Right hindlimb (tissue), 1 donor: Measurements from ENCODE around the gene MYLK4.

Experiments
- DNase-seq: peaks from one replicate; pipeline ENCODE4 v3.0.0-alpha.2; 2018

MYLK4 gene

DNA sequence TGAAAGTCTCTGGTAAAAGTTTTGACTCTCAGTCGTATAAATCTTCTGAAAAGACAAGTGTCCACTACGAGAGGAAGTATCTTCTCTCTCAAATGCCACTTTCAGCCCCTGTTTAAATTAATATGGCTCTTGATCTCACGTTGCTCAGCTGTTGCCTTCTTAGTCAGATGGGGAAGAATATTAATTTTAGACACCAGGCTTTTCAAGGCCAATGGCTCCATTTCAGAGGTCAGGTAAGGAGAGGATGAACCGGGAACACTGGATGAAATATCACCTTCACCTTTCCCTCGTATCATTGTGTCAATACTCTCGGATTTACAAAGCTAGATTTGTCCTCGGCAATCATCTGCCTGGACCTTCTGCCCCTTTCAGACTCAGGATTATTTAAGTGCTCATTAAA lies at the start of gene MYLK4:
Gene MYLK4, minus strand, starts transcription at position 91 of the 400 bp plus-strand sequence. CDS start 1,628 bp downstream, outside the sequence.
- DNase-seq: no peak

DNA sequence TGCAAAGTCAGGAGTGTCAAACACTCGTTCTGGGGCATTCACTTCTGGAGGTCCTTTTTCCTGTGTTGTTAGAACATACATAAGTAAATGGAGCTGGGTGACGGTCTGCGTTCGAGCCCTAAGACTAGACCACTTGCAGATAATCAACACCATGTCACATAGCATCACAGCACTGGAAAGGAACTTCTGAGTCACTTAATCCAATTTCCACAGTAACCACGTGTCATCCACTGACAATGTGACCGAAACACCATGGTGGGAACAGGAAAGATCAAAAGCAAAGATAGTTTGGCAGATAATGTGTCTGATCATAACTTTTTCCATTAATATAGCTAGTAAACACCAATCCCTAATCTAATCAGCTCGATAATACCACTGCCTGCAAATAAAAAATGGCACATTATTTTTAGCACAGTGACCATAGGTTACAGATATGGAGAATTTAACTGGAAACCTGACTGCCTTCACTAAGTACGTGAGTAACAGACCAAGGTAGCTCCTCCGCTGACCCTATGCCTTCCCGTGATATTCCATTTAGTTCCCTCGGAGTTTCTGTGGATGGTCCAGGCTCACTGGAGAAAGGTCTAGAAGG lies 49.3 kb upstream of the MYLK4 start:
- no peak for DNase-seq

DNA sequence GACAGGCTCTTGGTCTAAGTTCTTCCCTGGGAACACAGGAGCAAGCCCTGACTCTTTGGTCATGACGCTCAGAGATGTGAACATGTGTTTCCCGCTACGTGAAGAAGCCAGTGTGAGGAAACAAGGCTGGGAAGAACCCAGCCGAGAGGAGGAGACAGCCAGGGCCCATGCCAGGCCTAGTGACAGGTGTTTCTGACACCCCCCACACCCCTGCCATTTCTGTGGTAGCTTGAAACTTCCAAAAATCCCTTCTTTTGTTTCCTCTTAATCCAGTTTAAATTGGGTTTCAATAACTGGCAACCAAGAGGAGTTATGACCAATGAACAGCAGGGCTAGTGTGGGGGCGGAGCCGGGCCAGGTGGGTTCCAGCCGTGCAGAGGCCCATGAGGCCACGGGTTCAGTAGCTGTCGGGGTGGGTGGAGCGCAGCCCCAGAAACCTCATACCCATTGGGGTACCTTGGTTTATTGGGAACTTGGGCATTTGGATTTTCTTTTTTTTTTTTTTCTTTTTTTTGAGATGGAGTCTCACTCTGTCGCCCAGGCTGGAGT lies 47.9 kb upstream of the MYLK4 start:
- no peak for DNase-seq

DNA sequence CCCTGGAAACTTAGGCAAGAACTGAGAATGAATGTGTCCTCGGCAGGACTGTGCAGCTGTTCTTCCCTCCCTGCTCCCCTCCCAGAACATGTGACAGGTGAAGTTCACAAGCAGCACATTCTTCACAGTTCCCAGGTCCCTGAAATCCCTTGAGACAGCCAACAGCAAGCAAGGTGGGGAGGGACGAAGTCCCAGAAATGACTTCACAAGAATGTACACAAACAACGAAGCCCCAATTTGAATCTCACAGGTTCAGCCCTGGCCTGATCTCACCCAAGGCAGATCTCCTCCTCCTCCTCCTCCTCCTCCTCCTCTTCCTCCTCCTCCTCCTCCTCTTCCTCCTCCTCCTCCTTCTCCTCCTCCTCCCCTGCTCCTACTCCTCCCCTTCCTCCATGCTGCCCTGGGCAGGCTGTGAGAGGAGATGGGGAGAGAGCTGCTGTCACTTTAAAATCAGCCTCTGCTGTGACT lies 46.9 kb upstream of the MYLK4 start:
- no peak for DNase-seq

DNA sequence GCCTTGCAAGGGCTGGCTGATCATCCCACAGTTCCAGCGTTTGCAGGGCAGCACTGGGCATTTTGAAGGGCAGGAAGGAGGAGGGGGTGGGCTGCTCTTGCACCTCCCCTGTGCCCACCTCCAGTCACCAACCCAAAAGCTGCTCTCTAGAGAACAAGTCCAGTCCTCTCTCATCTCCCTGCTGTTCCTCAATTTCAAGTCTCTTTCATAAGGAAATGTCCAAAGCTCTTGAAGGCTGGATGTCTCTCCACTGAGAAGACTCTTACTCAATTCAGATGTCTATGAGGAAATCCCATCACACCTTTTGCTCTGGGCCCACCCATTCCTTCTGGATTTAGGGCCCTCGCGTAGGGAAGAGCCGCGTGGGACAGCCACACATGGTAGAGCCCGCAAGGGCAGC lies 46.1 kb upstream of the MYLK4 start:
- DNase-seq: no peak

DNA sequence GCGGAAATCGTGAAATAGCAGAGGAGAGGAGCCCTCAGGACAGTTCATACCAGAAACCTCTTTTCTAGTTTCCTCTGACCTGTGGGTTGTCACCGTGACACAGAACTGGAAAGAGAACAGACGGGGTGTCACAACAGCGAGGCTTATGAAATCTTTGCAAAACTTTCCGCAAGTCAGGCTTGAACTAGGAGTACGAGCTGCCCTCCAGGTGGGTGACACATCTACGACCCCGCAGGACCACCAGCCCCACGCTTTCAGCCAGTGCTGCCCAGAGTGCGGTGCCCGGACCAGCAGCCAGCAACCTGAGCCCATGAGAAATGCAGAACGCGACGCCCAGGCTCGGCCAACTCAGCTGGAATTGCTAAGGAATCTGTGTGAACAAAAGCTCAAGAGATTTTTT lies 45.2 kb upstream of the MYLK4 start:
- no peak for DNase-seq

DNA sequence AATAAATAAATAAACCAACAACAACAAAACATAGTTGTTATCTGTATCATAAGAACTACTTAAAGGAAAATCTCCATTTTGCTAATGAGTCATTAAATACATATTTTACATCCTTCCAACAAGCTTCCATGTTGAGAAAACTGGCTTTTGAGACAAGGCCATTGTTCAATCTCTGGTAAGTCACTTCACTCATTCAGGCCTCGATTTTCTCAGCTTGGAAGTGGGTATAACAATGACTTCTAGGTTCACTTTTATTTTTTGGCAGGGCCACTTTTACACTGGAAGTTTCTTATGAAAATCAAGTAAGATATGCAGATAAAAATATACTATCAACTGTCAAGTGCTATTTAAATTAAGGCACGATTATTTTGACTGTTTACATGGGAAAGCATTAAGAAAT lies 44.4 kb upstream of the MYLK4 start:
- no peak for DNase-seq

DNA sequence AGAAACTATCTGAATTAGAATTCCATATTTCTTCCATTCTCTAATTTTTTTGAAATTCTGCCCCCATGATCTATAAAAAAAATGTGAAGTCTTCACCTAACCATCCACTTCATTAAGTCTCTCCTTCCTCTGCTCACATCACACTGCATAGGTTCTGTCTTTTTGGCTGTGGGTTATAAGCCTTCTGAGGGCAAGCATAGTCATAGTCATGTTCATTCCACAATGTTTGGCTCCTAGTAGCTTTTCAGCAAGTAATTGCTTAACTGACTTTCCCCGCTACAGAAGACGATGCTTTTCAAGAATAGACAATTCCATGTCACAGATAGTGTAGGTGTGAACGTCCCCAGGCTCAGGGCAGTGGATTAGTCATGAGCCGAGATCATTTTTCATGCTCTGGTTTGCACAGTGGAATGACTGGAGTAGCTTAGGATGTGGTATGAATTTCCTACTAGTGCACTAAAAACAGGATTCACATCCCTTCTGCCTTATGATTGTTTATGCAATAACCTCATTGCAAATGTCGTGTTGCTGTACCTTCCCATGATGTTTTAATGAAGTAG lies 43.5 kb upstream of the MYLK4 start:
- DNase-seq: no peak

DNA sequence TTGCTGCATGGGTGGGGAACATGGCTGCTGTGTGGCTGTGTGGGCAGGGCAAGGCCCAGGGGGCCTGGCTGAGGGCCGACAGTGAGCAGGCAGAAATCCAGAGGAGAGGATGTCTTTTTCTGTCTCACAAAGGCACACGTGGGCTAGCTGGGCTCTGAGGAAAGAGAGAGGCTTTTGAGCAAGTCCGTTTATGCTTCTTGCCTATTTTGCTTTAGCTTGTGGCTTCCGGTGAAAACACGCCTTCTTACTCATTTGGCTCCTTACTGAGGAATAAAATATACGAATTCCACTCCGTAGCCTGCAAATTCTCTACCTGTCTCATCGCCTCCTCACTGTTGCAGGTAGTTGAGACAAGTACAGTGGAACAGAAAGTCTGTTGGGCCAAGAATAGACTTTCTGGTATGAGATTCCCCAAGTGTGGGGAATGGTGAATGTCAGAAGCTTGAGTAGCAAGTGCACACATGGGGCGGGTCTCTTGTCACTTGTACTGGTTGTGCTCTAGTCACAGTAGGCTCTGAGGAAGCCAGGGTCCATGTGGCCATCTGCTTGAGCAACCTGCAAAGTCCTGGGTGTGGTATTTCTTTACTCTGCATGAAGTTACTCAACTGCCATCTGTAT lies 42.9 kb upstream of the MYLK4 start:
- DNase-seq: no peak

DNA sequence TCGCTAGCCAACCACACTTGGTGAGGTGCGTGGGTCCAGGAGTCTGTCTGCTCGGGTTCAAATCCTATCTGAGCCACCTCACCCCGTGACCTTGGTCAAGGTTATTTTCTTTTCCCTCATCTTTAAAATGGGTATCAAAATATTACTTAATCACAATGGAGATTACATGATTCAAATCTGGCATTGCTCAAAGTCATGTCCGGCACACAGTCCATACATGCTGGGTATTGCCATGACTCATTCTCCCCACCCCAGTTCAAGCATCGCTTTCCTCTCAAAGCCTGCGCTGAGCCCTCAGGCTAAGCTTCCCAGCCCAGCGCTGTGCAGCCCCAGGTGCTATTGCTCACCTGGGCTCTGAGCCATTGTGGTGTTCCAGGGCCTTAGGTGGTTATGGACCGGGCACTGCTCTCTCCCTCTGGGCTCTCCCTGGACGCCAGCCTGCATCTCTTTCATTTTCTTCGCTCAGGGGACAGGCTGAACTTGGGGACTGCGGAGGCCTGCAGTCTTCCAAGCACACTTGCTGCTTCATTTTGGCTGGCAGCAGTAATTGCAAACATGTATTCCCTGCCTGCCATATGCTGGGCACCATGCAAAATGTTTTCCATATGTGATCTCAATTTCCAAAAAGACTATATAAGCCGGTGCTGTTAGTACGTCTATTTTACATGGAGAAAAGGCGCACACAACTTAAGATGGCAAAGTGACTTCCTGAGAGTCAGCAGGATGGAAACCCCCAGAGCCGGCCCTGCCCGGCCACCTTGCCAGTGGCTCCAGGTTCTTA lies 41.8 kb upstream of the MYLK4 start:
- DNase-seq: no peak

DNA sequence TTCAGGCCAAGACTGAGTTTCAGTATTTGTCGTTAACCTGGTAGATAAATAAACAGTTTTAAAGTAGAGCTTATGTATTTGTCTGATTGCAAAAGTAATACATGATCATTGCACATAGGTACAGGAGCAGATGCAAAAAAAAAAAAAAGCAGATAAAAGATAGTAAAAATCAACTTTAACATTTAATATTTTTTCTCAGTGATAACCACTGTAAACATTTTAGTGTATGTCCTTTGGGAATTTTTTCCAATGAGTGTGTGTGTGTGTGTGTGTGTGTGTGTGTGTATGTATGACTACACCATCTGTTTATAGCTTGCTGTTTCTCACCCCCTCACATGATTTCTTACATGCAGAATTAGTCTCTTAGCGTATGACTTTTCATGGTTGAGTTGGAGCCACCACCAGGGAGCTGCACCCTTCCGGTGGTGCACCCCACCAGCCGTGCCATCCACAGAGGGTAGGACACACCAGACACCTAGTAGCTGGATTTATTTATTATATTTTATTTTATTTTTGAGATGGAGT lies 40.8 kb upstream of the MYLK4 start:
- DNase-seq: no peak

DNA sequence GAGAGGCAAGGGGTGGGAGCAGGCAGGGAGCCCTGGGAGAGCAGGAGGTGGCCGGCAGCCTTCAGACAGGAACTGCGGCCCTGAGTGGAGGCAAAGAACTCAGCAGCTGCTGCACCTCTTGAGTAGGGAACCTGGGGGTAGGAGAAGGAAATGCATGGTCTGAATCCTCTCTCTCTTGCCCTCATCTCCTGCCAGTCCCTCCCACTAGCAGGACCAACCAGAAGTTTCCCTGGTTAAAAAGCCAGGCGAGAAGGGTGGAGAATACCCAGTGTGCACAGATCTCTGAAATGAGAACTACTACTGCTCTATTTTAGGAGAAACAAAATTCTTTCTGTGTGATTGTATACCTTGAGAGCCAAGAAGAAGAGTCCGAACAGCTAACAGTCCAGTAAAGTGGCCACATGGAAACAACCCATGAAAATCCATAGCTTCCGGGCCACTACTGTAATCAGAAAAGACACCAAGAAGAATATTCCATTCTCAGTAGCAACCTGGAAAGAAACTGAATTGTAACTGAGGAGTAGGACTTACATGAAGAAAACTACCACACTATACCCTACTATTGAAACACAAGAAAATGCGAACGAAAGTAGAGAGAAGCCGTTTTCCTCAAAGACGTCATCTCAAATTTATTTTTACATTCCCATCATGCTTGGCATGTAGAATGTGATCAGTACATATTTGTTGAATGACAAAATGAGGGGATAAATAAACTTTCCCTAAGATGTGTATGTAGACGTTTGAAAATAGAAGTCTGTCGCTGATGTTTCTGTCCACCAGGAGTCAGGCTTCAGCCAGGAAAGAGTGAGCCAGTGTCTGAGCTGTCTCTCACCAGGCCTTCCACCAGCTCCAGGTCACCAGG lies 40.1 kb upstream of the MYLK4 start:
- DNase-seq: peak; percentile 68

DNA sequence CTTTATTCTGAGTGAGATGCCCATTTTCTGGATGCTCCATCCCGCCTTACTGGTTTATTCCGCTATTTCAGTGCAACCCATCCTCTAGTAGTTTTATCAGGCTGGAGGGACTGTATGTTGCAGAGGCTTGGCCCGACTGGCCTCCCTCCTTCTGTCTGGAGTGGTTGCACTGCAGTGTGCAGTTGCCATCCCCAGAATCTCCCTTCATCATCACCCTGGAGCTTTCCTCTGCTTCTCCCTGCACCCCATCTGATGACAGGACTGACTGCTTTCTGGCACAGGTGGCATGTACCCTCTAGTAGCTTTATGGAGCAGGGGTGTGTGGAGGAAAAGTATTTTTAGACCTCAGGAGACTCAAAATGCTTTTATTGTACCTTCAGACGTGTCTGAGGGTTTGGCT lies 35.5 kb upstream of the MYLK4 start:
- no peak for DNase-seq

DNA sequence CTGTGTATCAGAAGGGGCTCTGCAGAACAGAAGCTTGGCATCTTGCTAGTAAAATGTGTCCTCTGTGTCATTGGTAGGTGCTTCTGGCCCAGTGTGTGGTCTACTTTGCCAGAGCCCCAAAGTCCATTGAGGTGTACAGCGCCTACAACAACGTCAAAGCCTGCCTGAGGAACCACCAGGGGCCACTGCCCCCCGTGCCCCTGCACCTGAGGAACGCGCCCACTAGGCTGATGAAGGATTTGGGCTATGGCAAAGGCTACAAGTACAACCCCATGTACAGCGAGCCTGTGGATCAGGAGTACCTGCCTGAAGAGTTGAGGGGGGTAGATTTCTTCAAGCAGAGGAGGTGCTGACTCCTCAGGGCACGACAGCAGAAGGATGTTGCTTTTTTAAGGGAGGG lies 34.2 kb upstream of the MYLK4 start:
- DNase-seq: no peak

DNA sequence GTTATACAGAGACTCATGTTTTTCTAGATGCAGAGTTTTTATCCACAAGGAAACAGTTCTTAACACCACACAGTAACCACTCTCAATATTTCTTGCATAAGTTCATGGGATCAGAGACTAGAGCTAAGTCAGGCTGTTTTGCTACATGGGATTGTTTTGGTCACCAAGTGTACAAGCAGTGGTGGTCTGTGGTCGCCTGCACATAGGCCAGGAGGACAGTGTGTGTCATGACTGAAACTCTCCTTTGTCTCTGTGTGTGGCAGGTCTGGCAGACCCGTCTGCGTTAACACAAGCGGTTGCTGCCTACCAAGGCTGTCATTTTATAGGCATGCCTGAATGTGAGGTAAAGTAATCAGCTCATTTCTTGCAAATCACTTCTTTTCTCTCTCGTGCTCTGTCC lies 33.3 kb upstream of the MYLK4 start:
- no peak for DNase-seq

DNA sequence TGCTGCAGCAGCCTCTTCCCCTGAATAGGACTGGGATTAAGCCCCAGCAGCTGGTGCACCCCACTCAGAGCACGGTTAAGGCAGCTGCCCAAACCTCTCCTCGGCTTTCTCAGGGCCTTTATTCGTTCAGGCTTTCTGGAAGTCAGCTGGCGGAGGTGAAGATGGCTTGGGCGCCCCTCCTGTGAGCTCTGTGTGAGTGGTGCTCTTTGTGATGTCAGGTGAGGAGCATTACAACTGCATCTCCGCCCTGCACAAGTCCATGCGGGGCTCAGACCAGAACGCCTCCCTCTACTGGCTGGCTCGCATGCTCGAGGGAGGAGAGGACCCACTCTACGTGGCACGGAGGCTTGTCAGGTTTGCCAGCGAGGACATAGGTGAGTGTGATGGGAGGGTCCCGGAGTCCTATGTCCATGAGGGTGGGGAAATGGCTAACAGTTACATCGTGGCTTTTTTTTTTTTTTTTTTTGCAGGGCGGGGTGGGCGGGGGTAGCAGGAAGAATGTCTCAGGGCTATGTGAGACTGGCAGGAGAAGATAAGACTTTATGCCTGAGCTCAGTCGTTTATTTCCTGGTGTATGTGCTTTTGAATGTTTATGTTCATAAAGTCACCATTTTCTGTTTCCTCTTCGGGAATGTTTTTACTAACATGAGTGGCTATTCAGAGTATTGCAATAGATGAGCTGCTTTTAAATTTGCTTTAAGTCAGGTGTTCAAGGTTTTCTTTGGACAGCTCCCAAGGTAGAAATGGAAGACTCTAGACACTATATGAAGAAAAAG lies 32.7 kb upstream of the MYLK4 start:
- DNase-seq: no peak

DNA sequence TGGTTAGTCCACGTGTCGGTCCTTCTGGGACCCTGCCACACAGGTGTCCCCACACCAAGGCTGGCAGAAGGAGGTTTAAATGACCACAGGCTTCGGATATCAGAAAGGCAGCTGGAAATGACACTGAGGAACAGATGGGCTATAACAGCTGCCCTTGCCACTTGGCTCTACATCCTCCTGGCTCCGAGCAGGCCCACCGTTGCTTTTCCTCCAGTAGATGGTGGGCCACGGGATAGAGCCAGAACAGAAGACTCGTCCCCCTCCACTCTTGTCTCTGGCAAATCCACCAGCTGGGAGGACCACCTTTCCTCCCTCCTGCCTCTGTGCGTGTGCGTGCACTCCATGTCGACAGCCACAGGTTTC lies 32.1 kb upstream of the MYLK4 start:
- DNase-seq: peak; percentile 70

DNA sequence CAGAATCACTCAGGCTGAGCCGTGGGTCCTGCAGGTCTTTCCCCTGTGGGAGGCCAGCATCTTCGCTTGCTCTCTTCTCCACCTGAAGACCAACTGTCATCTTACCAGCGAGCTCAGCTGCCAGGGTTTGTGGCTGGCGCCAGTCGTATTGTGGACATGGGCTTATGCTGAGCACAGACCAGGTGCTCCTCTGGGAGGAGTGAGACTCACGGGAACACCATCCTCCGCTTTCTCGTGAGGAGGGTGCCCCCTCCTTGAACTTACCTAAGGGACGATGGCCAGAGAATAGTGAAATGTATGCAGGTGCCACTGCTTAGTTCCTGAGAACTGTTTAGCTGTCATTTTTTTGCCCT lies 31.6 kb upstream of the MYLK4 start:
- DNase-seq: no peak

DNA sequence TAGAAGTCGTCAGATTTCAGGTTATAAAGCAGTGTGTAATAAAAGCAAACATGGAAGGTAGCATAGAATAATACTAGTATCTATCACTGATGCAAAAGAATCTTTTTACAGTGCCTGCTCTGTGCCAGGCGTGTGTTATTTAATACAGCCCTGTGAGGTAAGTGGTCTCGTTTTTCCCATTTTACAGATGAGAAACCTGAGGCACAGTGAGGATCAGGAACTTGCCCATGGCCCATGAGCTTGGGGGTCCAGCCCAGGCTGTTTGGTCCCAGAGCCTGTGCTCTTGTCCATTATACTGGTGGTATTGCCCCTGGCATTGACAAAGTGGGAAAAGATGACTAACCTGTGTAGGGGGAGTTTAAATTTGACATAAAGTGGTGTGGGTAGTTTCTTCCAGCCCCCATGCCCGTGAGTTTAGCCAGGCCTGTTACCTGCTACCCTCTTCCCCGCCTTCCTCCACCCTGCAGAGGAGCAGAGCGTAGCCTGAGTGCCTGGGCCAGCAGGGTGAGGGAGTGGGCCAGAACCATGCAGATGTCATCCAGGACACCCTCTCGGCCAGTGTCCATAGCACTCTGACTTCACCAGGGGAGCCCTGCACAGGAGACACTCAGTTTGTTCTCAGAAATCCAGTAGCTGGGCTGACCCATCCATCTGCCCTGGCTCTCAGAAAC lies 31.1 kb upstream of the MYLK4 start:
- no peak for DNase-seq

DNA sequence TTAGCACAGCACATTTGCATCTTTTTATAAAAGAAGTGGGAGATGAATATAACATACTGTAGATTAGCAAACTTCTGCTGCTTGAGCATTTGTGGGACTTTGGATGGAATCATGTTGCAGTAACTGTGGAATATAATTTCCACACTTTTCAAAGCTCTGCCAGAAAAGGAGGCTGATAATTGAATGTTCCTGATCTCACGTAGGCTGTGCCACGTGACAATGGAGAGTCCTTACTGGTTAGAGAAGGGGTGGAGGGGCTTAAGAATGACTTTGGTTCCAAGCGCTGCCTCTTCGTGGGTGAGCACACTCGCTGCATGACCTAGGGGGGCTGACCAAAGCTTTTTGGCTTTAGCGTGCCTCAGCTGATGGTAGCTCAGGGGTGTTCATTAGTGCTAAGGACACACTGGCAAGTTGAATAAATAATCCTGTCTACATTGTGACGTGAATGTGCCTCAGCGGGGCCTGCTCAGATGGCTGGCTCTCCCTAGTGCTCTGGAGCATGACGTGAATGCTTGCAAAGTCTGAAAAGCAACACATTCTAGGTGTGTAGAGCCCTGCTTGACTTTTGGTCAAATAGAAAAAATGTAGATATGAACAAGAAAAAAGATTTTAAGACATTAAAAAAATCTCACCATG lies 29.5 kb upstream of the MYLK4 start:
- DNase-seq: no peak

DNA sequence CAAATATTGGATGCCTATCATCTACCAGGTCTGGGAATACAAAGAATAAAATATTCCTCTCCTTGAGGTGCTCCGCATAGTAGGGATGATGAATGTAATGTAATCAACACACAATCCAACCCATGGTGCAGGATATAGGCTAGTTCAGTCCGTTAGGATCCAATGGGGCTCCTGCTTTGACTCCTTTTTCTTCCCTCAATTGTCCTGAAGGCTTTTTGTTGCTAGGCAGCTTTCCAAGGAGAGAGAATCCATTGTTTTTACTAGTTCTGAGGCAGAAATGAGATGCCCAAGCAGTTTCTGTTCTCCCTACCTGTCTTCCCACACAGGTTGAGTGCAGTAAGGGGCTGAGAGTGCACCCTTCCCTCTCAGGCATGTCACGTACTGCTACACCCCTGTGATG lies 26.5 kb upstream of the MYLK4 start:
- no peak for DNase-seq
